Stimulated activated CD4-positive, alpha-beta T cell treated with anti-CD3 and anti-CD28 coated beads, Interleukin-12 subunit alpha, Interleukin-12 subunit beta, amount 100 ng/mL, for 48 hours (primary cell): Measurements from ENCODE around the gene ATXN7L1.
"Not testable (repeated sequence)": the region's sequence is repeated elsewhere in the genome, so short reads cannot be mapped to it uniquely, and the experiment has no call there.

Experiments
- DNase-seq, 3 donors: peaks; one replicate each; pipeline ENCODE4 v3.0.0-alpha.2; 2020; ENCODE audit warnings: low read depth in 2 of 3, low spot score in 1 of 3

The ATXN7L1 gene

GRCh38 chr7:105860793-105861192 lies 15.6 kb downstream of the ATXN7L1 start:
- DNase-seq = no peak

DNA sequence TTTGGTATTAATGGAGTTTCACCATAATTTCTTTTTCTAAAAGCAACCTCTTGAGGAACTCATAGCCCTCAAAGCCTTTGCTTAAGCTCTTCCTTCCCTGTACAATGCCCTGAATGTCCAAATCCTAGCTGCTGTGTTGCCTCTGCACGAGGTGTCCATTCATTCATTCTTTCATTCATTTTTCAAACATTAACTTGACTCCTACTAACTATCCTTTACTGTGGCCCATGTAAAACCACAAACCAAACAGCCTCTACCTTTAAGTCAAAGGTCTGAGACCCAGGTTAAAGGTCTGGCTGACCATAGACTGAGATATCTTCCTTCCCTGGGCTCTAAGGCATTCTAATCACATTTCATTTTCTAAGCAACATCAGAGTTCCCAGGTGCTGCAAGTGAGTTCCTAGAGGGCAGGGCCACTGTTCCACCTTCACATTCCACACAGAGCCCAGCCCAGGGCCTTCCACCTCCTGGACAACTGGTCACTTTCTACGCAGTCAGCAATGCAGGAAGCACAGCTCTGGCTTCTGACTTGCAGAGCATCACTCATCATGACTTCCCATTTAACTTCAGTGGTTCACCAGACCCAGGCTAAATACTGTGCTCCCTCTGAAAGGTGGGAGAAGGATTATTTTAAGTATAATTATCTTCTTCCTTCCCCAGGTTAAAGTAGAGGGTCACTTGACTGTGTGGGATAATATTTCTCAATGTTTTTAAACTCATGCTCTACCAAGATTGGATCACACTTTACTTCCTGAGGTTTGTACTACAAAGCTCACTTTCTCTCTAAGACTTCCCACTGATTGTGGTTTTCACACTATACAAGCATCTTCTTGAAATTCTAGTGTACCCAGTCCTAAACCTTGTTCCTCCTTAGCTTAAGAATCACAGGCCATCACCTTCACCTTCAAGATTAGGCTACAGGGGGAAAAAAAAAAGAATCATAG lies 19.1 kb downstream of the ATXN7L1 start:
- DNase-seq = no peak

DNA sequence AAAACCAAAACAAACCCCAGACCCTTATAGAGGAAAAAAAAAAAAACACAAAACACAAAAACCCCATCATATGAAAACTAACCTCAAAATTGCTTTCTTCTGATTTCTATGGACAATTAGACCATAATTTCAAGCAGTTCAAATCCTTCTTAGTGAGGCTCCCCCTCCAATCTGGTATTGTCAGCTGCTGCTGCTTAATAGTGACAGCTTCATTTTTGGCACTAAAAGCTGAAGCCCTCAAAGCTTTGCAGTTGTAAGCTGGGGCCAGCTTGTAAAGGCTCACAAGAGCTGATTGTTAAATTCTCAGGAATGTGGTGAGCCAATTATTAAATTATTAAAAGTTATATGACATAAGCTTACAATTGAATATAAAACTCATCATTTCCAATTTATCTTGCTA lies 21.9 kb downstream of the ATXN7L1 start:
- no peak for DNase-seq

DNA sequence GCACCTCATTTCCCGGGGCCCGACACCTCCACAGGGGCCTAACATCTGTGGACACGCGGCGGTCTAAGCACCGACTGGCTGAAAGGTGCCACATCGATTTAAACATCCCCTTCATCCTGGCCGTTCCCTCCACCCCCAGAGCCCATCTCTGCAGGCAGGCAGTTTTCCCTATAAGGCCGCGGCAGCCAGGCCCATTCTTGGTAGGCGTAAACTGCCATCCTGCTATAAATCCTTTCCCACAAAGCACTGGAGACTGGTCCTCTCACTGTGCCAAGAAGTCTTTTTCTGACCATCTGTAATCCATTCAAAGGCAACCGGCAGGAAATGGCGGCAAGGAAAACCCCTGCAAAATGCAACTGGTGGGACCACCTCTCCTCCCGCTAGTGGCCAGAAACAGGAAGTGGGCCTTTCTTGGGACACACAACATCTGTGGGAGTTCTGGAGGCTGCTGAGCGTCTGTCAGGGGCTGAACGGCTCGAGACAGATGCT lies 22.4 kb downstream of the ATXN7L1 start:
- no peak for DNase-seq

GRCh38 chr7:105851064-105851463 lies 25.3 kb downstream of the ATXN7L1 start:
- DNase-seq = no peak

DNA sequence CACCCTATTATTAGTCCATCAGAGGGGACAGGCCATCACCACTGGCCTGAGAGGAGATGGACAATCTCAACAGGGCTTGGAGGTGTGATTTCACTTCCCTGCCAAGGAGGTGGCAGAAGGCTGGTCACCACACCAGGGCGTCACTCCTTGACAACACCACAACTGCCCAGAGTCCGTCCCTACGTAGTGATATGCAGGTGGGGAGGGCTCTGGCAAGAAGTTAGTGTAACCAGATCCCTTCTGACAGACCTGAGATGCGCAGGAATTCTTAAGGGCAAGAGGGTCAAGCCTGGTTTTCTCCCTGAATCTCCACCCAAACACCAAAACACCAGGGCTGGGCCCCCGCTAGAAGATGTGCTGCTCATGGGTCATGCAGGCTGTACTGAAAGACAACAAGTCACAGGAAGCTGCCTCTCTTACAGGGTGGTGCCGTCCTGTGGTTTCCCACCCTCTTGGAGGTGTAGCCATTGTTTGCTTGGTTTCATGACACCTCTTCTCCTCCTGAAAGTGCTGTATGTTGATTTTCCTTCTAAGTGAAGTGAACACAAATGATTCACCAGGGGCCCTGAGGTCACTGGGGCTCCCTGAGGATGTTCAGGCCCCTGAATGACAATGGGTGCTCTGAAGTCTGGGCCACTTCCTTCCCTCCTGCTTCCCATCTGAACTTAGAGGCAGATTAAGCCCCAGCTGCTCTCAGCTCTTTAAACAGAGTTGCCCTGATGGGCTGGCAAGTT lies 27.1 kb downstream of the ATXN7L1 start:
- DNase-seq = peak; percentile 50 to 68 (median 63)

- no peak for DNase-seq
Measured at GRCh38 chr7:105846404-105846803, 30.0 kb downstream of the ATXN7L1 start.

DNA sequence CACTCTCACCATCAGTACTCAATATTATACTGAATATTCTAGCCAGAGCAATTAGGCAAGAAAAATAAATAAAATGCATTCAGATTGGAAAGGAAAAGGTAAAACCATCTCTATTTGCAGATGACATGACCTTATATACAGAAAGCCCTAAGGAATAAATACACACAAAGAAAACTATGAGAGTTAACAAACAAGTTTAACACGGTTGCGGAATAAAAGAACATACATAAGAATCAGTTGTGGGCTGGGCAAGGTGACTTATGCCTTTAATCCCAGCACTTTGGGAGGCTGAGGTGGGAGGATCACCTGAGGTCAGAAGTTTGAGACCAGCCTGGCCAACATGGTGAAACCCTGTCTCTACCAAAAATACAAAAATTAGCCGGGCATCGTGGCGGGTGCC lies 31.7 kb downstream of the ATXN7L1 start:
- not testable (repeated sequence) for DNase-seq

- no peak for DNase-seq
Measured at GRCh38 chr7:105841866-105842265, 34.5 kb downstream of the ATXN7L1 start.

DNA sequence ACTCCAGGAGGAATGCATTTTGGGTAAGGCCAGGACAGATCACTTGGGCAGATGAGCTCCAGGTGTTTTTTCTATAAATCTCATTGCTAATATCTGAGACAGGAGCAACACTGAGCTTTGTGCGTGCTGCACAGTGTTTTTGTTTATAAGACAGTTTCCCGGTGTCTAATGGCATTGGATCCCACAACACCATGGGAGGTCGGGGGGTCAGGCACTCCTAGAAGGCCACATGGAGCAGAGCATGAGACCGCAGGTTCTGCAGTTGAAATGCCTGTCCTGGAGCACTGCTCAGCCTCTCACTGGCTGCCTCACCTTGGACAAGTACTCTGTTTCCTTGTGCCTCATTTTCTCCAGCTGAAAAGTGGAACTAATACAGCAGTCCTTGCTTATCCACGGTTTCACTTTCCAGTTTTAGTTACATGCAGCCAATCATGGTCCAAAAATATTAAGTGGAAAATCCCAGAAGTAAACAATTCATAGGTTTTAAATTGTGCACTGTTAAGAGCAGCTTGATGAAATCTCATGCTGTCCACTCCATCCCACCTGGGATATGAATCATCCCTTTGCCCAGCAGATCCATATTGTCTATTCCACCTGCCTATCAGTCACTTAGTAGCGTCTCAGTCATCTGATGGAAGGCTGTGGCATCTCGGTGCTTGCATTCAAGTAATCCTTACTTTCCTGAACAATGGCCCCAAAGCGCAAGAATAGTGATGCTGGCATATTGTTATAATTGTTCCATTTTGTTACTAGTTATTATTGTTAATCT lies 35.2 kb downstream of the ATXN7L1 start:
- DNase-seq = no peak

- DNase-seq = no peak
Measured at GRCh38 chr7:105839266-105839665, 37.1 kb downstream of the ATXN7L1 start.

DNA sequence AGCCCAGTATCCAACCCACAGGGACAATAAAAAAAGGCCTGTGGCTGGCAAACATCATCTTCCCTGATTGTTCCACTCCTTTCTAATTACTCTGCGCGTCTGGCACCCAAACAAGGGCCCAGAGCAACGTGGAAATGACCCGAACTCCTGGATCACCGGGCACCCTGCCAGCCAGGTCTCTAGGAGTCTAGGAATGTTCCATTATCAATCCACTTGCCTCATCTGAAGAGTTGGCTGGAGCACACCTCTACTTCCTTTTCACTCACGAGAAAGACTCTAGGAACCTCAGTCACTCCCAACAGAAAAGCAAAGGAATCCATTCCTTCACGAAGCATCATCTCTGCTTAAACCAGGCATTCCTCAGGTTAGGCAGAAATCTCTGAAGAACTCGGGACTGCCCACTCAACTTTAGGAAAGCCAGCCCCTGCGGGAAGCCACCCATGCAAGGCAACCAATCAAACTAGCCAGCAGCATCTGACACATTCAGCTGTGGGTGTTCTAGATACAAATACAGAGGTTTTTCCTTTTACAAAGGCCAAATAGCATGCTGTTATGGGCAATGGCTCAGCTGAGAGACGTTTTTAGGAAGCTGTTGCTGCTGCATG lies 37.7 kb downstream of the ATXN7L1 start:
- DNase-seq = no peak

- DNase-seq = no peak
Measured at GRCh38 chr7:105837765-105838626, 38.4 kb downstream of the ATXN7L1 start.

DNA sequence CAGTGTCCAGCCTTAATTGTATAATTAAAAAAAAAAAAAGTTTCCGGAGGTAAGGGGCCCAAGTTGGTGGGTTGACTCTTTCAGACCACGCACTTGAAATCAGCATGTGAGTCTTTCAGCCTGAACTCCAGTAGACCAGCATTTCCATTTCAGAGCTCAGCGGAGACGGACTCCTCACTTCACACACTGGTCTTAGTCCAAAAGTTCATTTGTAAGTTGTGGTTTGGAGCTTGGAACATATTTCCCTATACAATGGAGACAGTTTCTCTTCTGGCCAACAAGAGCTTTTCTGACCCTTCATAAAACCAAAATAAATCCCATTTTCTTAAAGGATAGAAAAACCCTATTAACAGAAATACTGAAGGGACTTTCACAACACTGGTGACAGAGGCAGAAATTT lies 41.0 kb downstream of the ATXN7L1 start:
- DNase-seq = no peak

DNA sequence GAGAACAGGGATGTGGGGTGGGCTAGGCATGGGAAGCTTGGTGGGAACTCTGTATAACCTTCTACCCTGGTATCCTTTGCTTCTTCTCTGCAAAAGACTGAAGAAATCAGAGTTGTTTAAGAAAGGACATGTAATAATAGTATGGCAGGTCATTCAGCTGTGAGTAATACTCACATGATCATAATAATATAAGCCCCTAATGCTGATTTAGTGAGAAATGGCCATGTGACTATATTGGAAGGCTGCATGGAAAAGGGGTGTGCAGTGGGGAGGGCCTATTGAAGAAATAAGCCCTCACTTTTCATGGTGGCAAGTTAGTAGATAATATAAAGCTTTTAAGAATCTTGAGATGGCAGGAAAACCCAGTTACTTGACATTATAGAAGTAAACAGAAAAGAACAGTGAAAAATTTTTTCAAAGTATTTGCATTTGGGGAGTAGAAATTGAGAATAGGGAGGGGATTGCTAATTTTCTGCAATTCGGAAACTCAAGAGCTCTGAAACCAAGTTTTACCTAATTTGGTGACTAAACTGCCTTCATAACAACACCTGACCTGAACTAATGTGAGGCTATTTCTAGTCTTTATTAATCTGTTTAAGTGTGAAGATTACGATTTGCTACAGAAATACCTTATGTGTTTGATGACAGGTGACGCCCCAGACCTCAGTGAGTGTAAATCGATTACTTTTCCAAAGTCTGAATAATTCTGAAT lies 44.4 kb downstream of the ATXN7L1 start:
- DNase-seq = no peak

GRCh38 chr7:105831302-105831620 lies 45.1 kb downstream of the ATXN7L1 start:
- DNase-seq = no peak

- no peak for DNase-seq
Measured at GRCh38 chr7:105830405-105831301, 45.7 kb downstream of the ATXN7L1 start.

DNA sequence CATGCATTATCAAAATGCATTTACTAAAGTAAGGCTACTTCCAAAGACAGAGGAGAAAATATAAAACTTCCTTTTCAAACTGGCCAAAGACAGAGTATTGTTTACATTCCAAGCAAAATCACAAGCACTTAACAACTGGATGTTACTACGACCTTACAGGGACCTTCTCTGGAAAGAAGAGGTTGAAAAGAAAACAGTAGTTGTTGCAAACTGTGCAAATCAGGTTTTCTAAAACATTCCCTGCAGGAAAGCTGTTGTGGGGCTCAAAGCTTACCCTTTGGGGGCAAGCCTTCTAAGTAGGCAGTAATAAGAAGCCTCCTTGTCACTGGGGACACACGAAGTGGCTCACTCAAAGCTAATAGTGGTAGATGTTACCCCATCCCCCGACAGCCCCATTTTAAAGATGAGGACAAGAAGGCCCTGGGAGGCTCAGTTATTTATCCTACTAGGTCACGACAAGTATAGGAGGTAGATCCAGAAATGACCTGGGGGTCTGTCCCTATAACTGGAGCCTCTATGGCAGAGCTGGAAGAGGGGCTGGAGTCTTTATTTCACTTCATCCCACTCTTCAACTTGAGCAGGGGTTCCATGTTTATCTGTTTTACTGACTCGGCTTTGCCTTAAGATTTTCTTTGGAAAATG lies 46.6 kb downstream of the ATXN7L1 start:
- no peak for DNase-seq
